Activated T-cell treated with anti-CD3 and anti-CD28 coated beads for 4 hours (primary cell): ENCODE data around the gene VSTM2B.
"Not testable (repeated sequence)": the region's sequence is repeated elsewhere in the genome, so short reads cannot be mapped to it uniquely, and the experiment has no call there.

Source experiments
- DNase-seq: peaks from one replicate; pipeline ENCODE4 v3.0.0-alpha.2; 2020

The VSTM2B gene

GRCh38 chr19:29532097-29532496, 6.3 kb downstream of the VSTM2B start:
- no peak for DNase-seq

- no peak for DNase-seq
Observed at GRCh38 chr19:29532956-29533355, 7.2 kb downstream of the VSTM2B start.

DNA sequence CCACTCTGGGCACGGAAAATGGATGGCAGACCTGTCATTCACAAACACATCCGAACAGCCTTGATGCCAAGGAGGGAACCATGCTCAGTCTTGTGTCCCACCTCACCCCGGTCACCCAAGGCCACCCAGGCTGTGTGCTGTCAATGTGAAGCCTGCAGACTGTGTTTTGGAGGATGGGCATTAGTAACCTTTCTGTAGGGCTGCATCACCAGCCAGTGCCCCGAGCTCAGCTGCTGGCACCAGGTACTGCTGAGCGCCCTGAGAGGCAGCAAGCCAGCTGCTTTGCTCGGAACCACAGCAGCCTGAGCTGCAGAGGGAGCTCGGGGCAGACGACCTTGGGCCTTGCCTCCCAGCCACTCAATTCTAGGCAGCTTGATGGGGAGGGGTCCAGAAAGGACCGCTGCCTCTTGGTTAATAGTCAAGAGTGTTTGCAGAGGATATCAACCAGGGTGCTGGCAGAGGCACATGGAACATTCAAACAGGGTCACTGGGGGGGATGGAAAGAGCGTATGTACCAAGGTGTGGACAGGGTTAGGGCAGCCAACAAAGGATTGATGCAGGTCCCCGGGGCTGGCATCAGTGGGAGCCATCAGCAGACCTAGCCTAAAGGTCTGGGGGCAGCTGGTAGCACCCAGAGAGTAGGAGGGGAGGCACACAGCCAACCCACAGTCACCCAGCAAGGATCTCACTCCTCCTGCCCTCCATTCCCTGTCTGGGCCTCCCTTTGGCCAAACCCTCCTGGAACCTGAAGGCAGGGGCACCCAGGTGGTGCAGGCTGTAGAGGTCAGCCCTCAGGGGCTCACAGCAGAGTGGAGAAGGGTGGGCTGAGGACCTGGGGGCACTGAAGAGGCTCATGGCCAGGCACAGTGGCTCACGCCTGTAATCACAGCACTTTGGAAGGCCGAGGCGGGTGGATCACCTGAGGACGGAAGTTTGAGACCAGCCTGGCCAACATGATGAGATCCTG, 8.1 kb downstream of the VSTM2B start:
- DNase-seq = no peak

DNA sequence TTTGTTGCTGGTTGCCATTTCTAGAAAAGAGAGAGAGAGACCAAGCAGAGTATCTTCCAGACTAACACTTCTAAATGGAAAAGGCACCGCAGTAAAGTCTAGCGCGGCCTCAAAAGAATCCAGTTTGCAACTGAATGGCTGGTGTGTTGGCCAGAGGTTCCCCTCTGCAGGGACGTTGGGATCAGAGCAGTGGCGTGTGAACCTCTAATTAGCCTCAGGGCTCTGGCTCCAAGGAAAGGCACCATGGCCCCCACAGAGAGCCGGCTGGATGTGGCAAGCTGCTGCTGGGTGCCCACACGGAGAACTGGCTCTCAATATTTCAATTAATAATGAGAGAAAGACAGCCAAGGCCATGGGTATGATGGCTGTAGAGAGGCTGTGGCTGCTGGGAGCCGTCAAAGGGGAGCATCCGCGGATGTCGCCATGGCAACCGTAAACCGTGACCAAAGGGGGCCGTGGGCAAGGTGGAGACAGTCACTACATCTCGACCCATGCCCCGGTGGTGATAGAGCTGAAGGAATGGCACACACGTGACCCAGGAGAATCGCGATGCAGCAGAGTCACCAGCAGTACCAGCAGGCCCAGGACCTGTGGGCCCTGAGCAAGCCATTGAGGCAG, 9.5 kb downstream of the VSTM2B start:
- no peak for DNase-seq

DNA sequence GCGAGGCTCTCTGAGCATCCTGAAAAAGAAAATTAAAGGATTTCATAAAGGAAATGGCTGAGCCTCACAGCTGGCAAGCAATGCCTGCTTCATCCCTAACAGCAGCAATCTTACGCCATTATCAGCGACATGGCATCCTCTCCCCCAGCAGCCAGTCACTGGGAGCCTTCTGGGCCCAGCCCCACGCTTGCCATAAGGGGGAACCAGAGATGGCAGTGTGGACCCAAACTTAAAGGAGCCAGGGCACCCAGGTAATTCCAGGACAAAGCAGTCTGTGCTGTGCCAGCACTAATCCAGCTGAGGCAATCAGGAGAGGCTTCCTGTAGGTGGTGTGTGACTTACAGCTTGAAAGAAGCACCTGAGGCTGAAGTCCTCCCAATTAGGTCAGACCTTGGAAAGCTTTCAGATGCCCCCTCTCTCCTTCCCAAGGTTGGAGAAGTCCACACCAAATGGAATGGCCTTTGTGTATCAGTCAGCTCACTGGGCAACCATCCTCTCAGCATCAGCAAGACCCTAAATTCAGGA, 10.3 kb downstream of the VSTM2B start:
- no peak for DNase-seq

- no peak for DNase-seq
Observed at GRCh38 chr19:29537181-29537580, 11.4 kb downstream of the VSTM2B start.

- DNase-seq = no peak
Observed at GRCh38 chr19:29537601-29538000, 11.8 kb downstream of the VSTM2B start.

GRCh38 chr19:29538146-29538545, 12.4 kb downstream of the VSTM2B start:
- no peak for DNase-seq

DNA sequence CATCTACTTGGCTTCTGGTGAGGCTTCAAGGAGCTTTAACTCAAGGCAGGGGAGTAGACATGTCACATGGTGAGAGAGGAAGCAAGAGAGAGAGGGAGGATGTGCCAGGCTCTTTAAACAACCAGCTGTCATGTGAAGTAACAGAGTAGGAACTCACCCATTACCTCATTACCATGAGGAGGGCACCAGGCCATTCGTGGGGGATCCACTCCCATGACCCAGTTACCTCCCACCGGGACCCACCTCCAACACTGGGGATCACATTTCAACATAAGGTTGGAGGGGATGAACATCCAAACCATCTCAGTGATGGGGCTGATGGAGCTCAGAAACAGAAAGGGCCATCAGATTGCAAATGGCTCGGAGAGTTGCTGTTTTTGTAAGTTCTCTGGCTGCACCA, 12.9 kb downstream of the VSTM2B start:
- DNase-seq = no peak

GRCh38 chr19:29539131-29539530, 13.3 kb downstream of the VSTM2B start:
- no peak for DNase-seq

- DNase-seq = no peak
Observed at GRCh38 chr19:29539670-29540069, 13.9 kb downstream of the VSTM2B start.

- no peak for DNase-seq
Observed at GRCh38 chr19:29540114-29540513, 14.3 kb downstream of the VSTM2B start.

DNA sequence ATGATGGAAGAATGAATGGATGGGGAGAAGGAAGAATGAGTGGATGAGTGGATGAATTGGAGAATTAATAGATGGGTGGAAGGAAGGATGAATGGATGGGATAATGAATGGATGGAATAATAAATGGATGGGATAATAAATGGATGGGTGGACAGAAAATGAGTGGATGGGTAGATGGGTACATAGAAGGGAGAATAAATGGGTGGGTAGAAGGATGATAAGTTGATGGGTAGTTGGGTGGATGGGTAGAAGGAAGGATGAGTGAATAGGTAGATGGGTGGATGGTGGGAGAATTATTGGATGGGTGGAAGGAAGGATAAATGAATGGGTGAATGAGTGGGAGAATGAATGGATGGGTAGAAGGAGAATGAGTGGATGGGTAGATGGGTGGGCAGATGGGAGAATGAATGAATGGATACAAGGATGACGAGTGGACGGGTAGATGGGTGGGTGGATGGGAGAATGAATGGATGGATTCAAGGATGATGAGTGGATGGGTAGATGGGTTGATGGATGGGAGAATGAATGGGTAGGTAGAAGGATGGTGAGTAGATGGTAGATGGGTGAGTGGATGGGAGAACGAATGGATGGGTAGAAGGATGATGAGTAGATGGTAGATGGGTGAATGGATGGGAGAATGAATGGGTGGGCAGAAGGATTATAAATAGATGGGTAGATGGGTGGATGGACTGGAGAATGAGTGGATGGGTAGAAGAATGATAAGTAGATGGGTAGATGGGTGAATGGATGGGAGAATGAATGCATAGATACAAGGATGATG, 15.9 kb downstream of the VSTM2B start:
- DNase-seq = no peak

DNA sequence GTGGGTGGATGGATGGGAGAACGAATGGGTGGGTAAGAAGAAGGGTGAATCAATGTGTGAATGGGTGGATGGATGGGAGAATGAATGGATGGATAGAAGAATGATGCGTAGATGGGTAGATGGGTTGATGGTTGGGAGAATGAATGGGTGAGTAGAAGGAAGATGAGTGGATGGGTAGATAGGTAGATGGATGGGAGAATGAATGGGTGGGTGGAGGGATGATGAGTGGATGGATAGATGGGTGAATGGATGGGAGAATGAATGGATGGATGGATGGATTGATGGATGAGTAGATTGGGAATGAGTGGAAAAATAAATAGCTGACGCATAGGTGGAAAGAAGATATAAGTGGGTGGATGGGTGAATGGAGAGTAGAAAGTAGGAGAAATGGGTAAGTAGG, 16.5 kb downstream of the VSTM2B start:
- DNase-seq = no peak

DNA sequence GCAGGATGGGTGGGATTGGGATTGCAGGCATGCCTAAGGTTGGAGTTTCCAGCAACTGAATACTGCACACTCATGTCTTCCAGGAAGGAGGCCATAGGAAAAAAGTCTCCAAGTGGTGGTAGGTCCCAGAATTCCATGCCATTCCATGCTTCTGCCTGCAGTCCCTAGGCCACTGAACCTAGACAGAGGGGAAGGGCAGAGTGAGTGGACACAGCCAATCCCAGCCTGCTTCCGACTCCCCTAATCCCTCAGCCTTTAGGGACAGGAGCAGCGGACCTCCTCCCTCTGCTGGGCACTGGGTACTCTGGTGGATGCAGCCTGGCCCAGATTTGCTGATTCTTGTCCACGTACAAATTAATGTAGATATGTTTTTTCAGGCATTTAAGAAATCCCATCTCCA, 17.0 kb downstream of the VSTM2B start:
- no peak for DNase-seq

DNA sequence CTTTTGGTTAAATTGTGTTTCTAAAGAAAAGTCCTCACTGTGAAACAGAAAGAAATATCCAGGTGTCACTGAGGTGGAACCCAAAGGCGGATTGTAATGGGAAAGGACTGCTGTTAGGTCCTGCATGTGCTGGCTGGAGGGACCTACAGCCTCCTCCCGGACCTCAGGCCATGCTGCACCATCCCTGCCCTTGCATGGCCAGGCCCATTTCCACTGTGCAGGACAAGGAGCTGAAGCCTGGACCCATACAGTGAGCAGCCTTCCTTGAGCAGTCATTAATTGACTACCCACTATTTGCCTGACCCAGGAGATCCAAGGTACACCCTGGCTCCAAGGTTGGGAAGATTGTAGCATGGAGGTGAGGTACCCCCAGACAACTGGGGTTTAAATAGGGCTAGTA, 17.6 kb downstream of the VSTM2B start:
- no peak for DNase-seq

DNA sequence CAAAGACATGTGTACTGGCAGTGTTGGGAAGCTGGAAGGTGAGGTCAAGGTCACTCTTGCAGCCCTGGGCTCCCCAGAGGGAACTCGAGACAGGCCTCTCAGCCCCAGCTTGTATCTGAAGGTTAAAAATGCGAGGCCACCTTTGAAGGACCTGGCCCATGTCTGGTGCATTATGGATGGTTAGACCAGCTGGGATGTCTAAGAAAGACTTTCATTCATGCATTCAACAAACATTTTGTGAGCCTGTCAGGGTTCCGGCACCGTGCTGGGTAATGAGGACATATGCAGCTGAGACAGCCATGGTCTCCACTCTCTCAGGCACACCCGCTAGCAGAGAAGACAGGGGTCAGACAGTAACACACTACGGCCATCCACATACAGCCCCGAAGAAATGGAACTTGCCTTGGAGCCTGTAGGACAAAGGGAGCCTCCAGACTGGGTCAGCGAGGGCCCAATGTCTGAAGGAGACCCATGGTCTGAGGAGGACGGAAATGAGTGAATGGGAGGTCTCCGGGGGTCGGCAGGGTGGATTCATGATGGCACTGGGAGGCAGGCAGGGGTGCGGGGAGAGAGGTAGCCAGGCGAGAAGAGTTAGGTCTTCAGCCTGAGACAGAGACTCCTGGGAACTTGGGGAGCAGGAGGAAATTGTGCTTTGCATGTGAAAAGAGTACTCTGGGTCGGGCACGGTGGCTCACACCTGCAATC, 19.0 kb downstream of the VSTM2B start:
- DNase-seq = no peak

GRCh38 chr19:29545447-29545846, 19.7 kb downstream of the VSTM2B start:
- not testable (repeated sequence) for DNase-seq

DNA sequence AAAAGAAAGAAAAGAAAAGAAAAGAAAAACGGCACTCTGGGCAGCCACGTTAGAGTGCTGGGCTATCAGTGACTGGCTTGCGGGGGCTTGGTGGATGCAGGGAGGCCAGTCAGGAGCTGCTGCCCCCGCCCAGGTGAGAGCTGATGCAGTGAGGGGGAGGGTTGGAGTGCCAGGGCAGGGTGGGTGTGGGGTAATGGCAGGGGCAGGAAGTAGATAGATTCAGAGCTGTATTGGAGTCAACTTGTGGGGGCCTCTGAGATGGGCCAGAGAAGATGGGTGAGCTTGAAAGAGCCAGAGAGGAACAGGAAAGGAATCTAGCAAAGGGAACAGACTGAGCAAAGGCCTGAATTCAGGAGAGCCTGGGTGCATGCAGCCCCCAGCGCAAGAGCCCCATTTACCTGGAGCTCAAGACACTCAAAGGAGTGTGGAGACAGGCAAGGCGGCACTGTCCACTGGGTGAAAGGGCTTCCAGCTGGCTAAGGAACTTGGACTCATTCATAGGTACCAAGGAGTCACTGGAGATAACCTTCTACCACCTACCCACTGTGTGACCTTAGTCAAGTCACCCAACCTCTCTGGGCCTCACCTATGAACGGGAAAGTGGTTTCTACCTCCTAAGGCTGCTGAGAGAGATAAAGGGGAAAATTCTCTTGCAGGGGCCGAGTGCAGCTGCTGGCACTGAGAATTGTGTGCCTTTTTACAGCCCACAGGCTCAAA, 20.2 kb downstream of the VSTM2B start:
- no peak for DNase-seq

GRCh38 chr19:29546583-29547190, 20.9 kb downstream of the VSTM2B start:
- DNase-seq = no peak

GRCh38 chr19:29547361-29547960, 21.7 kb downstream of the VSTM2B start:
- no peak for DNase-seq
